ENCODE results near the gene TOMM40L.

- no peak for TF ChIP-seq CTCF (IDR thresholded peaks at IDR 0.05)
- no peak for TF ChIP-seq POLR2A (IDR thresholded peaks at IDR 0.05)
- no peak for TF ChIP-seq EP300 (IDR thresholded peaks at IDR 0.05)
- no peak for TF ChIP-seq POLR2AphosphoS5 (IDR thresholded peaks at IDR 0.05)
Observed at GRCh38 chr1:161195171-161195570, 30.7 kb upstream of the TOMM40L start.

All from sigmoid colon (tissue), 4 donors.